PFSK-1 (cell line): Measurements from ENCODE around the gene ADAMTSL4.

Source experiments
- FOXP2 ChIP-seq: optimal IDR thresholded peaks from 2 replicates; pipeline ENCODE3; 2011; ENCODE audit warnings: borderline replicate concordance, control low read depth, inconsistent platforms; ENCODE audit not compliant: insufficient read depth; ENCODE audit errors: extremely low read length, extremely low read depth
- POLR2AphosphoS5 ChIP-seq: IDR thresholded peaks from 2 replicates; pipeline ENCODE4 v1.6.1; 2012; ENCODE audit warnings: low read depth, mild to moderate bottlenecking, control low read depth, low read length, moderate library complexity
- SIN3A ChIP-seq: IDR thresholded peaks from 2 replicates; pipeline ENCODE4 v1.6.1; 2012; ENCODE audit warnings: mild to moderate bottlenecking, low read length, moderate library complexity, borderline replicate concordance; ENCODE audit not compliant: insufficient read depth
- TAF1 ChIP-seq: IDR thresholded peaks from 2 replicates; pipeline ENCODE4 v1.6.1; 2012; ENCODE audit warnings: low read length, control low read depth, borderline replicate concordance; ENCODE audit not compliant: insufficient read depth
- TF ChIP-seq, protein P1 (sequence below), 2 experiments: IDR thresholded peaks; 2 replicates each; pipeline versions ENCODE4 v1.6.1 to v1.8.0; 2011 to 2012; ENCODE audit warnings: low read depth in 2 of 2, low read length in 2 of 2, control low read depth in 1 of 2, inconsistent platforms in 1 of 2, mild to moderate bottlenecking in 1 of 2, moderate library complexity in 1 of 2; ENCODE audit not compliant: insufficient read depth in 1 of 2

Gene ADAMTSL4

DNA sequence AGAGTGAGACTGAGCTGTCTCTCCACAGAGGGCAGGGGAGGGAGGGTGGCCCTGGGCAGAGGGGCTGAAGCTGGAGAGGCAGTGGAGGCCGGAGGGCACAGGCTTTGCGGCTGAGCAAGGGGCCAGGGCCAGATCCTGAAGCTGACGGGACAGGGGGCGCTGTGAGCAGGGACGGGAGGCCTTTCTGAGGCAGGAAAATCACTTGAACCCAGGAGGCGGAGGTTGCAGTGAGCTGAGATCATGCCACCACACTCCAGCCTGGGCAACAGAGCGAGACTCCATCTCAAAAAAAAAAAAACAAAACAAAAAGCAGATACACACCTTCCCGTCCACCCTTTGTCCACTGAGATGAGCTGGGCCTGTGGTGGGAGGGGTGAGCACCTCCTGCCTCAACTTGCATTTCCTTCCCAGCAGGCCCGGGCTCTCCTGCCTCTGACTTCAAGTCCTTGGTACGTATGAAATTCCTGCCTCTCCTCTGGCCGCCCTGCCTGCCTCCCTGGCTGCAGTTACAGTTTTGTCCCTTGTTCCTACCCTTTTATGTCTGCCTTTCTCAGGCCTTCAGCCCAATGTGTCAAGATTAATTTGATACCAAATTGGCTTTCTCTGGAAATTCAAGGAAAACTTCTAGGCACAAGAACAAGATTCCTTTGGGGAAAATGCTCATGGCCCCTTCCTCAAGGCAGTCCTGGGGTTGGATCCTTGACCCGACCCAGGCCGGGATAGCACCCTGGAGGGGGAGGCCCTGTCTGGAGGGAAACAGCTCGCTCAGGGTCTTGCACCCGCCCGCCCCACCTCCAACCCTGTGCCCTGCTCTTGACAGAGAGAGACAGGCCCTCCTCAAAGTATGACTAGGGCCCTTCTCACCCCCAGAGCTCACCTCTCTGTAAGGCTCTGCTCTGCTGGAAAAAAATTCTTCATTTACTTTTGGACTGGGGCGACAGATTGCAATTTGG is 11.2 kb upstream of the ADAMTSL4 start:
- TF ChIP-seq, protein P1, sequence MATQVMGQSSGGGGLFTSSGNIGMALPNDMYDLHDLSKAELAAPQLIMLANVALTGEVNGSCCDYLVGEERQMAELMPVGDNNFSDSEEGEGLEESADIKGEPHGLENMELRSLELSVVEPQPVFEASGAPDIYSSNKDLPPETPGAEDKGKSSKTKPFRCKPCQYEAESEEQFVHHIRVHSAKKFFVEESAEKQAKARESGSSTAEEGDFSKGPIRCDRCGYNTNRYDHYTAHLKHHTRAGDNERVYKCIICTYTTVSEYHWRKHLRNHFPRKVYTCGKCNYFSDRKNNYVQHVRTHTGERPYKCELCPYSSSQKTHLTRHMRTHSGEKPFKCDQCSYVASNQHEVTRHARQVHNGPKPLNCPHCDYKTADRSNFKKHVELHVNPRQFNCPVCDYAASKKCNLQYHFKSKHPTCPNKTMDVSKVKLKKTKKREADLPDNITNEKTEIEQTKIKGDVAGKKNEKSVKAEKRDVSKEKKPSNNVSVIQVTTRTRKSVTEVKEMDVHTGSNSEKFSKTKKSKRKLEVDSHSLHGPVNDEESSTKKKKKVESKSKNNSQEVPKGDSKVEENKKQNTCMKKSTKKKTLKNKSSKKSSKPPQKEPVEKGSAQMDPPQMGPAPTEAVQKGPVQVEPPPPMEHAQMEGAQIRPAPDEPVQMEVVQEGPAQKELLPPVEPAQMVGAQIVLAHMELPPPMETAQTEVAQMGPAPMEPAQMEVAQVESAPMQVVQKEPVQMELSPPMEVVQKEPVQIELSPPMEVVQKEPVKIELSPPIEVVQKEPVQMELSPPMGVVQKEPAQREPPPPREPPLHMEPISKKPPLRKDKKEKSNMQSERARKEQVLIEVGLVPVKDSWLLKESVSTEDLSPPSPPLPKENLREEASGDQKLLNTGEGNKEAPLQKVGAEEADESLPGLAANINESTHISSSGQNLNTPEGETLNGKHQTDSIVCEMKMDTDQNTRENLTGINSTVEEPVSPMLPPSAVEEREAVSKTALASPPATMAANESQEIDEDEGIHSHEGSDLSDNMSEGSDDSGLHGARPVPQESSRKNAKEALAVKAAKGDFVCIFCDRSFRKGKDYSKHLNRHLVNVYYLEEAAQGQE (IDR thresholded peaks at IDR 0.05; ENCODE audit: insufficient read depth in 1 of 2, low read depth in 2 of 2, low read length in 2 of 2), result no peak
- no peak for TF ChIP-seq TAF1
- TF ChIP-seq SIN3A, result no peak
- TF ChIP-seq POLR2AphosphoS5, result no peak
- TF ChIP-seq FOXP2, result no peak

DNA sequence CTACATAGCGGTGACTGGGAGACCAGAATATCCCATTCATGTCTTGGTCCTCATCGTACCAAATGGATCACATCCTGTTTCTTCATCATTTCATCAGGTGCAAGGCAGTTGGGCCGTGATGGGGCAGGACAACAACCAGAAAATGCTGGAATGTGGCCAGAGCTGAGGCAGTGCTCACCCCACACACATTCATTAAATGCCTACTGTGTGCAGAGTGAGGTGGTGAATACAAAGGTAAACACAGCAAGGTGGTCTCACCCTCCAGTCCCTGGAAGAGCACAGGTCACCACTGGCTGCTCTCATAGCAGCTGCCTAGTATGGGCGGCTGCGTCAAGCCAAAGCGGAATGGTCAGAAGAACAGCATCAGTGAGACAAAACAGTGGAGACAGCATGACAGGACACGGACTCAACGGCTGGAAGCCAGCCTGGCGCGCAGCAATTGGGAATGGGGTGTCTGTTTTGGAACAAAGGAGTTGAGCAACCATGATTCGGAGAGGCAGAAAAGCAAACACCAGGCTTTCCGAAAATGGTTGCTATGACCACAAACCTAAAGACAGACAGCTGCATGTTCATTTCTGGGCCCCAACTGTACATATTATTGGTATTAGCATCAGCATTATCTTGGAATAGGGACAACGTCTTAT is 5.6 kb upstream of the ADAMTSL4 start:
- TF ChIP-seq FOXP2 (no peak), SIN3A (no peak), POLR2AphosphoS5 (no peak), TAF1 (no peak)
- TF ChIP-seq, protein P1 (IDR thresholded peaks at IDR 0.05; ENCODE audit: insufficient read depth in 1 of 2, low read depth in 2 of 2, low read length in 2 of 2), result no peak

DNA sequence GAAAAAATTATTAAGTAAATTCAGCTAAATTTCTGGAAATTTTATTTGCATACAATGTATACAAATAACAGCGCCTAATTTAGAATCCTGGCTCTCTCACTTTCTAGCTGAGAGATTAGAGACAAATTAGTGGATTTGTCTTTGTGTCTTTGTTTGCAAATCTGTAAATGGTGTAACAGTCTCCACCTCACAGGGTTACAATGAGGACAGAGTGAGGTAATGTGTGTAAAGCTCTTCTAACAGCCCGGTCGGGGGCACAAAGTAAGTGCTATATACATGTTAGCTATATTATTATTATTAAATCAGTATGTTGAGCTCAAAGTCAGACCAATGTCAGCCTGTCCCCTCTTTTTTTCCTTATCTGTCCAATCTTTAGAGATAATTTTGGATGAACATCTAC is 5.0 kb upstream of the ADAMTSL4 start:
- no peak for TF ChIP-seq TAF1
- TF ChIP-seq SIN3A, result no peak
- TF ChIP-seq FOXP2, result no peak
- TF ChIP-seq, protein P1 (IDR thresholded peaks at IDR 0.05; ENCODE audit: insufficient read depth in 1 of 2, low read depth in 2 of 2, low read length in 2 of 2), result no peak

DNA sequence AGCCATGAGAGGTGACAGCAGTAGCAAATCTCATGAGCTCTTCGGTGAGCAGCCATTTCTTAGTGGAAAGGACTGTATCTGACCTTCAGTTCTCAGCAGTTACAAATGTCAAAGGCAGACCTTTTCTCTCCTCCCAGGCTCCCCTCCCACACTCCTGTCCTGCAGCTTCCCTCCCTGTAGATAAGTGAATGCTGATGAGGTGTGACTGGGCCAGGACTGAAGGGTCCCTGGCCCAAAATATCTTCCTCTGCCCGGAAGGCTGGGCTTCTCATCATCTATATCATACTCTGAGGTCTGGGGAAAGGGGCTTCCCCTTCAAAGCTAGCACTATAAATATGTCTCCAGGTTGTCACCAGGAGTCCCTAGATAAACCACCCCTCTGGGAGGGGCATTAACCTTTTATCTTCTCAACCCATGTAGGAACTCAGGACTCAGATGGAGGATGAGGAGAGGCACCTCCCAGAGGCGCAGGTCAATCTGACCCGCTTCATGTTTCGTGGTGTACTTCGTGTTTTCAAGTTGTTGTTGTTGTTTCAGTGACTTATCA is 3.6 kb upstream of the ADAMTSL4 start:
- TF ChIP-seq TAF1, result no peak
- no peak for TF ChIP-seq SIN3A
- no peak for TF ChIP-seq POLR2AphosphoS5
- TF ChIP-seq, protein P1 (IDR thresholded peaks at IDR 0.05; ENCODE audit: insufficient read depth in 1 of 2, low read depth in 2 of 2, low read length in 2 of 2), result no peak
- TF ChIP-seq FOXP2, result no peak
